Activated CD8-positive, alpha-beta T cell treated with anti-CD3 and anti-CD28 coated beads for 36 hours (primary cell): ENCODE measurements around the gene AXDND1. TPM values are rescaled to one million over a fixed set of nuclear protein-coding genes. Genes with fewer than 3 reads are reported as not detected.

Source experiments
- ATAC-seq: fragments of 200-7000 bp; cut with Tn5 transposase; one replicate; pipeline ENCODE4 v1.10.0; 2021; ENCODE audit warnings: mild to moderate bottlenecking, moderate library complexity
- CTCF ChIA-PET: fragments of 350-600 bp; sonication (Branson Sonifier 250); formaldehyde crosslinking; loops from one replicate; lab custom pipeline; 2021; ENCODE audit warnings: antibody characterized with exemption; lab: Charles Lee
- POLR2A ChIA-PET: fragments of 350-600 bp; sonication (Branson Sonifier 250); formaldehyde crosslinking; loops from one replicate; lab custom pipeline; 2021; ENCODE audit warnings: antibody characterized with exemption; lab: Charles Lee
- DNase-seq: peaks from one replicate; pipeline ENCODE4 v3.0.0-alpha.2; 2020
- H3K27ac Mint-ChIP-seq: one replicate; pipeline ENCODE4 v1.8.0; 2021; ENCODE audit warnings: mild to moderate bottlenecking, mixed read lengths
- H3K27me3 Mint-ChIP-seq: one replicate; pipeline ENCODE4 v1.8.0; 2021; ENCODE audit warnings: mixed read lengths
- H3K36me3 Mint-ChIP-seq: one replicate; pipeline ENCODE4 v1.8.0; 2021; ENCODE audit warnings: low read depth, mixed read lengths
- H3K4me1 Mint-ChIP-seq: one replicate; pipeline ENCODE4 v1.8.0; 2021; ENCODE audit warnings: low read depth, mixed read lengths
- H3K4me3 Mint-ChIP-seq: one replicate; pipeline ENCODE4 v1.8.0; 2021; ENCODE audit warnings: mild to moderate bottlenecking, moderate library complexity, mixed read lengths
- H3K9me3 Mint-ChIP-seq: one replicate; pipeline ENCODE4 v1.8.0; 2021; ENCODE audit warnings: mixed read lengths
- intact Hi-C: fragments of 100-400 bp; cut with micrococcal nuclease; formaldehyde crosslinking; loops from one replicate; pipeline ENCODE4 v1.10.0; 2022
- total RNA-seq, 2 experiments: library from RNA; stranded (reverse); gene quantifications; one replicate each; pipeline ENCODE4 v1.2.3, GENCODE V29; 2021
- TF ChIP-seq, protein P1 (sequence below): fragments of 200-600 bp; IDR thresholded peaks from one replicate; pipeline ENCODE4 v1.8.0; 2022; ENCODE audit warnings: antibody characterized with exemption, mild to moderate bottlenecking

Gene AXDND1
- total RNA-seq, 2 experiments from 2014 or later = 0.27 to 1.5 TPM

DNA sequence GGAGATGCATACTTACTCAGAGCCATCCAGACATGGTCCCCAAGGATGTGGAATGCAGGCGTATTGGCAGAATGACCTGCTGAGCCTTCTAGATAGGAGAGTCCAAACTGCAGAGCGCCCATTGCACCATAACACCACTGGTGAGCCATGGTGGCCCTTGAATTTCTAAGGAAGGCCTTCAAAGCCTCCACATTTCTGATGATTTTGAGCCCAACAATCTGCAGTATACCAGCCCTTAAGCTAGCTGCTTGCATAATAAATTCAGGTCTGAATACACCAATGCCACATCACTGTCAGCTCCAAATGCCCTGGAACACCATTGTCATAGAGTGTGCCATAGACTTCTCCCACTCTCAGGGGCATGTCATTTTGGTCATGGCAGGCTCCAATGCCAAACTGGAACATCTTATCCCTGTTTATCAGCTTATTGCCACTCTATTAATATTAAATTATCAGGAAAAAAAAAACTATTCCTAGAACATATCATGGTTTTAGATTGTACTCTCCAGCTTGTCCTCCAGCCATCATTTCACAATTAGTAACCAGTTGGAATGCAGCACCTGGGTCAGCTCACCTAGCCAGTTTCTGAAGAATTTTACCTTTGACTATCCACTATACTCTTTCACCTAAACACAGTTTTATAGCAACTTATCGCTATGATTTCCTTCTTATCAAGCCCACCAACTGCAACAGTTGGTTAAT, 183.0 kb downstream of the AXDND1 start:
- peaks cover 1% of the 10 kb centered on the region for H3K27me3 Mint-ChIP-seq
- H3K4me1 Mint-ChIP-seq = no peaks in the 10 kb centered on the region
- ChIA-PET CTCF (no interaction called here), POLR2A (no interaction called here)
- H3K9me3 Mint-ChIP-seq = no peaks in the 10 kb centered on the region
- intact Hi-C loops = loop anchor here (1.0 kb wide), 1 partner anchor 13 kb away; no protein-coding TSS in a partner anchor
- H3K36me3 Mint-ChIP-seq = no peaks in the 10 kb centered on the region
- H3K4me3 Mint-ChIP-seq = no peak overlapping the region
- TF ChIP-seq, protein P1, sequence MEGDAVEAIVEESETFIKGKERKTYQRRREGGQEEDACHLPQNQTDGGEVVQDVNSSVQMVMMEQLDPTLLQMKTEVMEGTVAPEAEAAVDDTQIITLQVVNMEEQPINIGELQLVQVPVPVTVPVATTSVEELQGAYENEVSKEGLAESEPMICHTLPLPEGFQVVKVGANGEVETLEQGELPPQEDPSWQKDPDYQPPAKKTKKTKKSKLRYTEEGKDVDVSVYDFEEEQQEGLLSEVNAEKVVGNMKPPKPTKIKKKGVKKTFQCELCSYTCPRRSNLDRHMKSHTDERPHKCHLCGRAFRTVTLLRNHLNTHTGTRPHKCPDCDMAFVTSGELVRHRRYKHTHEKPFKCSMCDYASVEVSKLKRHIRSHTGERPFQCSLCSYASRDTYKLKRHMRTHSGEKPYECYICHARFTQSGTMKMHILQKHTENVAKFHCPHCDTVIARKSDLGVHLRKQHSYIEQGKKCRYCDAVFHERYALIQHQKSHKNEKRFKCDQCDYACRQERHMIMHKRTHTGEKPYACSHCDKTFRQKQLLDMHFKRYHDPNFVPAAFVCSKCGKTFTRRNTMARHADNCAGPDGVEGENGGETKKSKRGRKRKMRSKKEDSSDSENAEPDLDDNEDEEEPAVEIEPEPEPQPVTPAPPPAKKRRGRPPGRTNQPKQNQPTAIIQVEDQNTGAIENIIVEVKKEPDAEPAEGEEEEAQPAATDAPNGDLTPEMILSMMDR = no peak
- DNase-seq (no peak), ATAC-seq (no peak)
- H3K27ac Mint-ChIP-seq = no peak overlapping the region

DNA sequence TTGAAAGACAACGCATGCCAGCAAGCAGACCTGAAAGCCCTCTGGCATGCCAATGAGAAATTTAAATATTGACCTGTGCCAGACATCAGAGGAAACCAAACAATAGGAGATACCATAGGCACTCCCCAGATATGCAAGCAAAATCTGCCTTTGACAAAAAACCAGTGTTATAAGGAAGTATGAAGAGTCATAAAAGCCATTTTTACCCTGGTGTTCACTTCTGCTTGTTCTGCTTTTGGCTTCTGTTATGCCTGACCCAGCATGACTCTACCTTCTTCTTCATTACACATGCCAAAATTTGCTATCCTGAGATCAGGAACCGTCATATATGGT, 183.6 kb downstream of the AXDND1 start:
- intact Hi-C loops = loop anchor here (1.0 kb wide), 1 partner anchor 13 kb away; no protein-coding TSS in a partner anchor
- TF ChIP-seq, protein P1 = no peak
- Mint-ChIP-seq H3K27me3 (peaks cover 1% of the 10 kb centered on the region), H3K36me3 (no peaks in the 10 kb centered on the region), H3K9me3 (no peaks in the 10 kb centered on the region), H3K4me1 (no peaks in the 10 kb centered on the region), H3K27ac (no peak overlapping the region), H3K4me3 (no peak overlapping the region)
- ChIA-PET POLR2A (no interaction called here), CTCF (no interaction called here)
- ATAC-seq = no peak
- no peak for DNase-seq

DNA sequence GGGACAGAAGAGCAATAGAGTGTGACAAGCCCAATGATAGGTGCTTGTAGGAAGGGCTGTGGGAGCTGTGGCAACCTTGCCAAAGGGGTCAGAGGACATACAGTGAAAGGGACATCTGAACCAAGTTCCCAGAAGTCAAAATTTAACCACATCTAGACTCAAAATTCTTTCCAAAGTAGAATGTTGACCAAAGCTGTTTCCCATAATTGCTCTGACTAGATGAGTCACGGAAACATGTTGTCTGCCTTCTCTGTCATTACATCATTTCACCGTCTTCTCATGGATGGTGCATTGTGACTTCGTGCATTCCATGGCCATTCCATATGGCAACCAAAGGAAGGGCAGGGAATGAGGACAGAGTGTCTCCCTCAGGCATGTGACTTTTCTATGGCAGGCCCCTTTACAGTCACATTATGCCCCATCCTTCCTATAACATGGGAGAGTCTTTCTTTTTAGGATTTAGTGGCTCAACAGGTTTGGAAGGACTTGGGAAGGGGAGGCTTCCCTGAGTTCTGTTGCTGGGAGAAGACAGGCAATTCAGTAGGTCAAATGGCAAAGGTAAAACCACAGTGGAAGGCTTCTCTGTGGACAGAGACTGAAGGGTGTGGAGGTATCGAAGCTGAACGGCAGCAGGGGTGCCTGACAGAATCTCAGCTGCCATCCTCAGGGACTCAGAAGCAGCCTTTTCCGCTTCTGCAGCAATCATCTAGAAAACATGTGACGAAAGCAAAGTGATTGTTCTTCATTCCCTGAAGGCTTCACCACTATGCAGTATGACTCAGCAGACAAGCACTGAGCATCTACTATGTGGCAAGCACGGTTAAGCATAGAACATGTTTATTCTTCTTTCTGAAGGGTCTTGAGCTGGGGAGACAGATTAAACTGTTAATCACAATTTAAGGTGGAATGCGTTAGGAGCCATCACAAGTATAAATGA, 185.2 kb downstream of the AXDND1 start:
- POLR2A ChIA-PET = no interaction called here
- no peak for DNase-seq
- Mint-ChIP-seq H3K36me3 (no peaks in the 10 kb centered on the region), H3K9me3 (no peaks in the 10 kb centered on the region), H3K27me3 (peaks cover 3% of the 10 kb centered on the region), H3K4me1 (no peaks in the 10 kb centered on the region), H3K4me3 (no peak overlapping the region), H3K27ac (no peak overlapping the region)
- no peak for ATAC-seq
- intact Hi-C loops = no loop called here
- CTCF ChIA-PET = no interaction called here
- TF ChIP-seq, protein P1 = no peak

DNA sequence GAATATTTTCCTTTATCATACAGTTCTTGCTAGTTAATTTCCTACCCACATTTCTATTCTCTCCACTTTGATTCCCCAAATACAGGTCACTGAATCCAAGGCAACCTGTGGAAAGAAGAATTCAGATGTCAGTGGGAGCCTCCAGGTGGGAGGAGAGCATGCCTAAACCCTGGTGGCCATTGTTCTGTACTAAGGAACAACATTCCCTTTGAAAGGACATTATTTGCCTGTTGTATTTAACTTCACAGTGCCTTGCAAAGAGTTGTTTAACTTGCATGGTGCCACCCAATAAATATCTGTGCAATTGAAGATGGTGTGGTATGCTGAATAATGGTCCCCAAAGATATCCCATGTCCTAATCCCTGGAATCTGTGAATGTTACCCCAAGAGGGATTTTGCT, 188.7 kb downstream of the AXDND1 start:
- ATAC-seq (no peak), DNase-seq (no peak)
- Mint-ChIP-seq H3K27me3 (peaks cover 3% of the 10 kb centered on the region), H3K4me3 (no peak overlapping the region), H3K9me3 (no peaks in the 10 kb centered on the region), H3K27ac (no peak overlapping the region), H3K4me1 (no peaks in the 10 kb centered on the region), H3K36me3 (no peaks in the 10 kb centered on the region)
- TF ChIP-seq, protein P1 = no peak
- ChIA-PET POLR2A (no interaction called here), CTCF (no interaction called here)
- intact Hi-C loops = no loop called here

DNA sequence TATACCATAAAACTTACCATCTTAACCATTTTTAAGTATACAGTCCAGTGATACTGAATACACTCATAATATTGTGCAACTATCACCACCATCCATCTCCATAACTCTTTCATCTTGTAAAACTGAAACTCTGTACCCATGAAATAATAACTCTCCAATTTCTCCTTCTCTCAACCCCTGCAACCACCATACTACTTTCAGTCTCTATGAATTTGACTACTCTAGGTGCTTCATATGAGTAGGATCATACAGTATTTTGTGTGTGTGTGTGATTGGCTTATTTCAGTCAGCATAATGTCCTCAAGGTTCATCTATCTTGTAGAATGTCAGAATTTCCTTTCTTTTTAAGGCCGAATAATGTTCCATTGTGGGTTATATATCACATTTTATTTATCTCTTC, 192.3 kb downstream of the AXDND1 start:
- POLR2A ChIA-PET = no interaction called here
- Mint-ChIP-seq H3K36me3 (no peaks in the 10 kb centered on the region), H3K27me3 (peaks cover 2% of the 10 kb centered on the region), H3K4me1 (no peaks in the 10 kb centered on the region), H3K9me3 (no peaks in the 10 kb centered on the region), H3K27ac (no peak overlapping the region), H3K4me3 (no peak overlapping the region)
- no peak for ATAC-seq
- CTCF ChIA-PET = no interaction called here
- TF ChIP-seq, protein P1 = no peak
- no peak for DNase-seq
- intact Hi-C loops = no loop called here
